Measurements from ENCODE around the gene NAGK. TPM values are rescaled to one million over a fixed set of nuclear protein-coding genes. Genes with fewer than 3 reads are reported as not detected.
"Not testable (repeated sequence)": the region's sequence is repeated elsewhere in the genome, so short reads cannot be mapped to it uniquely, and the experiment has no call there.

Gene NAGK
- total RNA-seq, result 45.0 TPM
- long read RNA-seq, transcript NAGK-229 (10 exons, 1,801 nt), result major isoform, 35 of 42 reads
- long read RNA-seq, partial matches to known transcripts, result 0 of 42 reads
- long read RNA-seq, other reads (novel, unspliced or antisense), result 4 of 42 reads

GRCh38 chr2:71068218-71069035, at the start of gene NAGK:
Gene NAGK, plus strand, starts transcription at chr2:71068648. Its CDS starts 36 bp downstream, at chr2:71068684.
- peak; percentile 98 for DNase-seq (ENCODE audit: low spot score)
- intact Hi-C loops (cut with DNase I), result loop anchor here (1.0 to 5.0 kb wide), 2 partner anchors 62 to 76 kb away; partner anchors contain the start of genes MCEE, MPHOSPH10 and TEX261

- intact Hi-C loops (cut with DNase I), result not testable (repeated sequence)
Measured at GRCh38 chr2:71019989-71020388, 48.5 kb upstream of the NAGK start.

GRCh38 chr2:71021394-71021793, 47.1 kb upstream of the NAGK start:
- DNase-seq (ENCODE audit: low spot score); intact Hi-C loops (cut with DNase I): not testable (repeated sequence)

More at GRCh38 chr2:71019989-71020388, 48.5 kb upstream of the NAGK start:
- DNase-seq (ENCODE audit: low spot score), result not testable (repeated sequence)

GRCh38 chr2:71023553-71024243, 44.8 kb upstream of the NAGK start:
- intact Hi-C loops (cut with DNase I); DNase-seq (ENCODE audit: low spot score): not testable (repeated sequence)

- intact Hi-C loops (cut with DNase I); DNase-seq (ENCODE audit: low spot score): not testable (repeated sequence)
Measured at GRCh38 chr2:71036296-71036695, 32.2 kb upstream of the NAGK start.

GRCh38 chr2:71042287-71042686, 26.2 kb upstream of the NAGK start:
- DNase-seq (ENCODE audit: low spot score), result no peak
- intact Hi-C loops (cut with DNase I), result no loop called here

- no peak for DNase-seq (ENCODE audit: low spot score)
- intact Hi-C loops (cut with DNase I), result no loop called here
Measured at GRCh38 chr2:71043531-71044407, 24.7 kb upstream of the NAGK start.

- no peak for DNase-seq (ENCODE audit: low spot score)
- intact Hi-C loops (cut with DNase I), result no loop called here
Measured at GRCh38 chr2:71045151-71045550, 23.3 kb upstream of the NAGK start.

- intact Hi-C loops (cut with DNase I), result no loop called here
- DNase-seq (ENCODE audit: low spot score), result no peak
Measured at GRCh38 chr2:71045865-71046548, 22.4 kb upstream of the NAGK start.

- intact Hi-C loops (cut with DNase I), result no loop called here
- no peak for DNase-seq (ENCODE audit: low spot score)
Measured at GRCh38 chr2:71048096-71048495, 20.4 kb upstream of the NAGK start.

- intact Hi-C loops (cut with DNase I); DNase-seq (ENCODE audit: low spot score): not testable (repeated sequence)
Measured at GRCh38 chr2:71049704-71050360, 18.6 kb upstream of the NAGK start.

- intact Hi-C loops (cut with DNase I); DNase-seq (ENCODE audit: low spot score): not testable (repeated sequence)
Measured at GRCh38 chr2:71055206-71055740, 13.2 kb upstream of the NAGK start.

- intact Hi-C loops (cut with DNase I), result no loop called here
- DNase-seq (ENCODE audit: low spot score), result no peak
Measured at GRCh38 chr2:71060211-71060610, 8.2 kb upstream of the NAGK start.

- no peak for DNase-seq (ENCODE audit: low spot score)
- intact Hi-C loops (cut with DNase I), result no loop called here
Measured at GRCh38 chr2:71060871-71061270, 7.6 kb upstream of the NAGK start.

- intact Hi-C loops (cut with DNase I), result no loop called here
- no peak for DNase-seq (ENCODE audit: low spot score)
Measured at GRCh38 chr2:71063216-71063615, 5.2 kb upstream of the NAGK start.

GRCh38 chr2:71064110-71064611, 4.3 kb upstream of the NAGK start:
- intact Hi-C loops (cut with DNase I), result no loop called here
- no peak for DNase-seq (ENCODE audit: low spot score)

- intact Hi-C loops (cut with DNase I), result loop anchor here (5.0 kb wide), 1 partner anchor 73 kb away; the partner anchor contains the start of gene TEX261
- DNase-seq (ENCODE audit: low spot score), result no peak
Measured at GRCh38 chr2:71064754-71065621, 3.5 kb upstream of the NAGK start.

Measured in cardiac septum (tissue), 1 donor.